Ectodermal cell (in vitro differentiated cells): Measurements from ENCODE around the gene SS18L1.

ENCODE experiments used
- H3K27ac ChIP-seq: 2 replicates; pipeline ENCODE4 v1.7.0; 2013; ENCODE audit warnings: mild to moderate bottlenecking, low read depth, low read length; ENCODE audit not compliant: insufficient read depth, poor library complexity, severe bottlenecking
- H3K27me3 ChIP-seq: 2 replicates; pipeline ENCODE4 v1.7.0; 2013; ENCODE audit warnings: mild to moderate bottlenecking, low read length; ENCODE audit not compliant: insufficient read depth, control insufficient read depth, poor library complexity, severe bottlenecking
- H3K36me3 ChIP-seq: one replicate; pipeline ENCODE4 v1.7.0; 2013; ENCODE audit warnings: low read length; ENCODE audit not compliant: control insufficient read depth, insufficient read depth
- H3K4me1 ChIP-seq: one replicate; pipeline ENCODE4 v1.7.0; 2013; ENCODE audit warnings: low read length; ENCODE audit not compliant: control insufficient read depth, insufficient read depth
- H3K4me3 ChIP-seq: 2 replicates; pipeline ENCODE4 v1.7.0; 2013; ENCODE audit warnings: low read depth, low read length, control low read depth; ENCODE audit not compliant: insufficient read depth
- H3K9me3 ChIP-seq: 2 replicates; pipeline ENCODE4 v1.7.0; 2013; ENCODE audit warnings: mild to moderate bottlenecking, low read length, moderate library complexity; ENCODE audit not compliant: control insufficient read depth
- WGBS, 2 experiments: methylation state at CpG; one replicate each; pipeline ENCODE4 v1.1.7; 2013; ENCODE audit warnings: missing lambda C conversion rate in 2 of 2; 5-methylcytosine and 5-hydroxymethylcytosine counted together

SS18L1 gene

DNA sequence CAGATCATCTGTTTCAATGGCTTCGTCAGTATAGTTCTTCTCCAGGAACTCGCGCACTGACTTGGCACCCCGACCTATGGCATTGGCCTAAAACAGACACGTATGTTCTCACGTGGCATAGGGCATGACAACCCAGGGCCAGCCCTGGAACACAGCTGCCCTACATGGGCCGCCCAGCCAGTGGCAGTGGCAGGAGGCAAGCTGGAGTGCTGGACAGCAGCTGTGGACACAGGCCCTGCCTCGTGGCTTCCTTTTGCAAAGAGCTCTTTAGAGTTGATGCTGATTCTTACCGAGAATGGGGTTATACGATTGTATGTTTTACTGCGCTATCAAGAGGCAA lies 5.4 kb upstream of the SS18L1 start:
- no peak overlapping the region for H3K4me3 ChIP-seq
- H3K36me3 ChIP-seq: peaks cover 52% of the 10 kb centered on the region
- no peaks in the 10 kb centered on the region for H3K9me3 ChIP-seq
- no peak overlapping the region for H3K27ac ChIP-seq
- WGBS, 2 experiments: 92% methylated on average over 11 of the region's 11 CpGs
- H3K27me3 ChIP-seq: no peaks in the 10 kb centered on the region
- peaks cover 9% of the 10 kb centered on the region for H3K4me1 ChIP-seq

DNA sequence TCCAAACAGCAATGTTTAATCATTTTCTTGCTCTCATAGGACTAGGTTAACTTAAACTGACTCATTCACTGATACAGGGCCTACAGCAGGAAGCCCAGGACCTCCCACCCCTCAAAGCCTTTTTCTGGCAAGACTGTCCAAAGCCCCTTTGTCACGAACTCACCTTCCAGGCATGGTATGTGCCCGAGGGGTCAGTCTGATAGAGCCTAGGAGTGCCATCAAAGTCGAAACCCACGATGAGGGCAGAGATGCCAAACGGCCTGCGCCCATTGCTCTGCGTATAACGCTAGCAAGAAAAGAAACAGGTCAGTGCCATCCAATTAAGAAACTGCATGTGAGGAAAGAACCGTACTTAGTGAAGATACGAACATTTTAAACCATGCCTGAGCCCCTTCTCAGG lies 4.7 kb upstream of the SS18L1 start:
- no peaks in the 10 kb centered on the region for H3K9me3 ChIP-seq
- peaks cover 9% of the 10 kb centered on the region for H3K4me1 ChIP-seq
- no peak overlapping the region for H3K4me3 ChIP-seq
- peaks cover 49% of the 10 kb centered on the region for H3K36me3 ChIP-seq
- no peak overlapping the region for H3K27ac ChIP-seq
- no peaks in the 10 kb centered on the region for H3K27me3 ChIP-seq
- WGBS, 2 experiments: 94 to 96% methylated on average over 10 of the region's 10 CpGs

DNA sequence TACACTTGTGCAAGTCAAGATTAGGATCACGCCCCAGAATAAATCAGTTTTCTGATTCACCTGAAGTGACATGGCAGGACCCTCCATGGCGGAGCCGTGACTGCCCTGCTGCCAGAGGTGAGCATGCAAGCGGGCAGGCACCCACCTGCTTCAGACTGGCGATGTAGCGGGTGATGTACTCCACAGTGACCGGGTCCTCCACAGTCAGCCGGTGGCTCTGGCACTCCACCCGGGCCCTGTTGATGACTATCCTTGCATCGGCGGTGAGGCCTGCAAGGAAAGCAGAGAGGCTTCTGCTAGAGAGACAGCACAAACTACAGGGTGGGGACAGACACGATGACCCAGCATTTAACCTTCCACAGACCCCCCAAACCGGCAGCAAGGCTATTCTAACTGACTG lies 3.9 kb upstream of the SS18L1 start:
- H3K9me3 ChIP-seq: no peaks in the 10 kb centered on the region
- 94 to 97% methylated on average over 13 of the region's 13 CpGs for WGBS, 2 experiments
- no peak overlapping the region for H3K4me3 ChIP-seq
- H3K36me3 ChIP-seq: peaks cover 47% of the 10 kb centered on the region
- H3K4me1 ChIP-seq: peaks cover 11% of the 10 kb centered on the region
- H3K27ac ChIP-seq: no peak overlapping the region
- no peaks in the 10 kb centered on the region for H3K27me3 ChIP-seq

DNA sequence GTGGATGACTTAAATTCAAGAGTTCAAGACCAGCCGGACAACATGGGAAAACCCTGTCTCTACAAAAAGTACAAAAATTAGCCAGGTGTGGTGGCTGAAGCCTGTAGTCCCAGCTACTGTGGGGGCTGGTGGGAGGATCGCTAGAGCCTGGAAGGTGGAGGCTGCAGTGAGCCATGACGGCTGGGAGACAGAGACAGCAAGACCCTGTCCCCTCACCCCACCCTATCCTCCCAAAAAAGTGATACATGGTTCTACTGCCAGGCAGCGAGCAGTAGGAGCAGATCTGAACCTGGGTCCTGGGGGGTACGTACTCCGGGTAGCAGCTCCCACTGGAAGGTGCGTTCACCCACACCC lies 2.5 kb upstream of the SS18L1 start:
- no peaks in the 10 kb centered on the region for H3K27me3 ChIP-seq
- H3K27ac ChIP-seq: no peak overlapping the region
- H3K36me3 ChIP-seq: peaks cover 34% of the 10 kb centered on the region
- no peak overlapping the region for H3K4me3 ChIP-seq
- peaks cover 13% of the 10 kb centered on the region for H3K4me1 ChIP-seq
- H3K9me3 ChIP-seq: no peaks in the 10 kb centered on the region
- WGBS, 2 experiments: 91 to 96% methylated on average over 7 of the region's 7 CpGs

DNA sequence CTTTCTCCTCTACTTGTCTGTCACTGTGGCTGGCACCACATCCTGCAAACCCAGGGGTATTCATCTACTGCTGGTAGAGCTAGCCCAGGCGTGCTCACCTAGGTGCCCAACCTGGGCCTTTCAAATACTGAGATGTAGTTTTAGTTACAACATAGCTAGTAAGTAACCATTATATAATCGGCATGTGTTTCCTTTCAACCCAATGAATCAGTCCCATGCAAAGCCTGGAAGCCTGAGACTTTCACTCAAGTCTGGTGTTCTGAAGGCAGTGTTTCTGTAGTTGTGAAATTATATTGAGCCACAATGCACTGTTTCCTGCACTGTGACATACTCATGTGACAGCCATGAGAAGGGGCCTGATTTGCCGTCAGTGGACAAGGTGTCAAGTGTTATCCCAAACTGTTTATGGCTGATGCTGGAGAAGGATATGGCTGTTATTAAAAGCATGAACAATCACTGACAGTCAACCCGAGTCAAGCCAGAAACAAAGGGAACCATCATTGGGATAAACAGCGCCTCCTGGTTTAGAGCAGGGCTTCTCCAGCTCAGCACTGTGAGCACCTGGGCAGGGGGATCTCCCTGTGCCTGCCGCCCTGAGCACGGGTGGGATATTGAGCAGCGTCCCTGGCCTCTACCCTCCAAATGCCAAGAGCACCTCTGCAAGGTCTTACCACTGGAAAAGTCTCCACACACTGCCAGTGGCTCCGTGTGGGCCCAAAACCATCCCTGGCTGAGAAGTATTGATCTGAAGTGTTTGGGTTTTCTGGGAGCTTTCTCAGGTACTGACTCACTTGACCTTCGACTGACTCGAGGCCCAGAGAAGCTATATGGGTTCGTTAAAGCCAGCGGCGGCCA lies 1.9 kb upstream of the SS18L1 start:
- H3K9me3 ChIP-seq: no peaks in the 10 kb centered on the region
- peak overlapping the region; percentile 64 for H3K4me3 ChIP-seq
- H3K36me3 ChIP-seq: peaks cover 29% of the 10 kb centered on the region
- H3K27ac ChIP-seq: no peak overlapping the region
- H3K27me3 ChIP-seq: no peaks in the 10 kb centered on the region
- peaks cover 13% of the 10 kb centered on the region for H3K4me1 ChIP-seq
- WGBS, 2 experiments: 29 to 34% methylated on average over 14 of the region's 14 CpGs

DNA sequence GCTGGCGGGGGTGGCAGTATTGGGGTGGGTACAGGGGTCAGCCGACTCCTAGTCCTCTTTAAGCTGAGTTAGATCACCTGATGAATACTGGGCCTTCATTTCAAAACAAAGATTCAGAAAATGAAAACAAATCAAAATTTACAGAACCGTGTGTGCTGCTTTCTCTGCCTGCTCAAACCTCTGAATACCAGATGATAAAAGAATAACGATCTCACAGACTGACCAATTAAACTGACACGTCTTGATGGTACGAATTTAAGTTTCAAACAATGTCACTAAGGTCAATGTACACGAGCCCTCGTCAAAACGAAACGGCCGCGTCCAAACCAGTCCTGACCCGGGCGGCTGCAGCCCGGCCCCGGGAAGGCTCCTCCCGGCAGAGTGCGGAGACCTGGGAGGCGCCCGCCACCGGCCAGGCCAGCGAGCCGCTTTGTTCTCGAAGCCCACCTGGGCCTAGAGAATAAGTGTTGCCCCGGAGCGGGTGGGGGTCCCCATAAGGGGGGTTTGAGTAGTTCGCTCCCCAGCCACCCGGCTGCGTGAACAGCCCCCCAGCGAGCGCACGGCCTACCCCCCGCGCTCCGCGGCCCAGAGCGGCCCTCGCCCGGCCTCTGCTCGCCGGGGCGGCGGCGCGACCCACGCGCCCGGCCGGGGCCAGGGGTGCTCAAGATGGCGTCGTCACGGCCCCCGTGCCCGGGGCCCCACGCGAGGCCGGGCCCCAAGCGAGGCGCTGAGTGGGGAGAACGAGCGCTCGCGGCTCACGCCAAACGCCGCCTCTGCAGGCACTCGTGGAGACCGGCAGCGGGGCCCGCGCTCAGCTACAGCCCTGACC lies 1.1 kb upstream of the SS18L1 start:
- Histone ChIP-seq H3K4me1 (peaks cover 13% of the 10 kb centered on the region), H3K9me3 (no peaks in the 10 kb centered on the region), H3K27ac (no peak overlapping the region), H3K27me3 (no peaks in the 10 kb centered on the region), H3K36me3 (peaks cover 25% of the 10 kb centered on the region), H3K4me3 (peak overlapping the region; percentile 64)
- 1% methylated on average over 71 of the region's 71 CpGs for WGBS, 2 experiments

DNA sequence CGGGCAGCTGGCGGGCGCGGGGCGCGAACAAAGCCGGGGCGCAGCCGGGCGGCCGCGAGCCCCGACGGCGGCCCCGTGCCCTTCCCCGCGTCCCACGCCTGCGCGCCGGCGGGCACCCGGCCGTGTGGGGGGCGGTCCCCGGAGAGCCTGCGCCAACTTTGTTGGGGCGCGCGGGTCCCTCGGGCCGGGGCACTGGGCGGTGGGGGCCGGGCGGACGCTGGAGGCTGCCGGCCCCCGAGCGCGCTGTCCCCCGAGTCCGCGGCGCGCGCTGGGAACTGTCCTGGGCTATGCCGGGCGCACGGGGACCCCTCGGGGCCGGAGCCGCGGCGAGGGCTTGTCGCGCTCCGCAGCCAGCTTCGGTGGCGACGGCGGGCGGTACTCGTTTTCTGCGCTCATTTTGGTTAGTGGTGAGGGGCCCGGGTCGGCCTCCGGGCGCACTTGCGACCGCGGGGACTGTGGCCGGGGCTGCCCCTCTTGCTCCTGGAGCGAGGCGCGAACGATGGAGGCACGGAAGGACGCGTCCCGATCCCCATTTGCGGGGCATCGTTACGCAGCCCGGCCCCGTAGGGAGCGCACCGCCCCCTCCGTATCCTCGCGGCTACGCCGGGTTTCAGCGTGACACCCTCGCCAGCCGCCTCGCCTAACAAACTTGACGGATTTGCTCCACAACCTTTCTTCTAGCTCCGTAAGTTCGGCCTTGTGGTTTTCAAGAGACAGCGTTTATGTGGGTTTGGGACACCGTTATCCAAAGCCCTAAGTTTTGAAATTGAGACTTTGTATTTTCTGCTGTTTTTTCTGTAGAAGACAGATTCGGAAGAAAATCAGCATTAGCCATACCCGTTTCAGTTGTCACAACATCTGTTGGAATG lies 622 bp downstream of the SS18L1 start:
- Histone ChIP-seq H3K9me3 (no peaks in the 10 kb centered on the region), H3K36me3 (peaks cover 8% of the 10 kb centered on the region), H3K4me1 (peaks cover 19% of the 10 kb centered on the region), H3K27ac (no peak overlapping the region), H3K4me3 (peak overlapping the region; percentile 64), H3K27me3 (no peaks in the 10 kb centered on the region)
- WGBS, 2 experiments: 2% methylated on average over 104 of the region's 104 CpGs

DNA sequence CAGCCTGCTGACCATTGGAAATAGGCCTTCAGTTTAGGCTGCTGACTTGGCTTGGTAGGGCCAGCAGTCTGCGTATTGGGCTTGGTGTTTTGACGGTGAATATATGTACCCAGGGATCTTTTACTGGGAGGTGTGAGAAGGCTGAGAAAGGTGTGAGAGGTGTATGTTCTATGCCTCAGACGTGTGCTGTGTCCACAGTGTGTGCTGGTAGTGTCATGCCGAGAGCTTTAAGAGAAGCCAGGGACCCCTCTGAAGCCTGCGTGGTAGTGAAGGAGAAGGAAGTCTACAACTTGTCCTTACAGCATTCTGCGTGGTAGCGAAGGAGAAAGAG lies 2.1 kb downstream of the SS18L1 start:
- H3K36me3 ChIP-seq: no peaks in the 10 kb centered on the region
- H3K4me3 ChIP-seq: no peak overlapping the region
- H3K27me3 ChIP-seq: no peaks in the 10 kb centered on the region
- no peak overlapping the region for H3K27ac ChIP-seq
- H3K9me3 ChIP-seq: no peaks in the 10 kb centered on the region
- peaks cover 23% of the 10 kb centered on the region for H3K4me1 ChIP-seq
- 95 to 96% methylated on average over 7 of the region's 7 CpGs for WGBS, 2 experiments

DNA sequence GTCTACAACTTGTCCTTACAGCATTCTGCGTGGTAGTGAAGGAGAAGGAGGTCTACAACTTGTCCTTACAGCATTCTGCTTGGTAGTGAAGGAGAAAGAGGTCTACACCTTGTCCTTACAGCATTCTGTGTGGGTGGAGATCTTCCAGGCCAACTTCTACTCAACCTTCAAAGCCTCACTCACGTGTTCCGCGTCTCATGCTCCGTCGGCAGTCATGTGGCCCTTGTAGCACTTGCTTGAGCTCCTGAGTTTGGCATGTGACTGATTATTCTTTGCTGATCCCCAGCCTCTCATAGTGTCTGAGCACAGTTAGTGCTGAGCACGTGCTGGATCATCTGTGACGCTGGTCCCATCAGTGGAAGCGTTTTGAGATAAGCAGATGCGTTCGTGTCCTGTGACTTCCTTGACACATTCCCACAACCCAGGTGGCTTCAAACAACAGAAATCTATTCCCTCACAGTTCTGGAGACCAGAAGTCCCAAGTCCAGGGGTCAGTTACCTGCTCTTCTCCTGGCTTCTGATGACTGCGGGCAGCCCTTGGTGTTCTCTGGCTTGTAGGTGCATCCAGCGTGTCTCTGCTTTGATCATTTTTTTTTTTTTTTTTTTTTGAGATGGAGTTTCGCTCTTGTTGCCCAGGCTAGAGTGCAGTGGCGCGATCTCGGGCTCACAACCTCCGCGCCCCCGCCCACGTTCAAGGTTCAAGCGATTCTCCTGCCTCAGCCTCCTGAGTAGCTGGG lies 2.6 kb downstream of the SS18L1 start:
- Histone ChIP-seq H3K4me3 (no peak overlapping the region), H3K9me3 (no peaks in the 10 kb centered on the region), H3K27me3 (no peaks in the 10 kb centered on the region), H3K4me1 (peaks cover 22% of the 10 kb centered on the region), H3K36me3 (no peaks in the 10 kb centered on the region), H3K27ac (no peak overlapping the region)
- WGBS, 2 experiments: 93 to 95% methylated on average over 22 of the region's 22 CpGs
